ENCODE measurements around the gene GRID2. TPM values are rescaled to one million over a fixed set of nuclear protein-coding genes. Genes with fewer than 3 reads are reported as not detected.

The GRID2 gene
- total and polyA plus RNA-seq, 9 of the 15 experiments (the other 6 are each of a cell fraction or from before 2014, with no cell fraction given), result 0.04 TPM; not detected in 7

- in situ Hi-C loops (cut with MboI) (no loop called here), intact Hi-C loops (cut with micrococcal nuclease) (no loop called here)
- Histone ChIP-seq H3K4me3 (no peak overlapping the region), H3K4me2 (ENCODE audit: insufficient read depth, low read length) (no peak overlapping the region), H2AFZ (ENCODE audit: low read depth, low read length) (no peak overlapping the region), H3K9me1 (ENCODE audit: control insufficient read depth, insufficient read depth, low read length) (no peaks in the 10 kb centered on the region), H3K27me3 (ENCODE audit: control insufficient read depth in 2 of 2, insufficient read depth in 2 of 2, low read length in 2 of 2) (no peaks in the 10 kb centered on the region), H3K4me1 (replicated peaks in 1 of 2; ENCODE audit: control insufficient read depth in 2 of 2, insufficient read depth in 2 of 2, low read length in 2 of 2) (no peaks in the 10 kb centered on the region), H3K9ac (ENCODE audit: insufficient read depth in 1 of 2, low read depth in 2 of 2, low read length in 2 of 2) (no peak overlapping the region), H3K79me2 (ENCODE audit: control insufficient read depth, insufficient read depth, low read length) (no peaks in the 10 kb centered on the region), H3K9me3 (replicated peaks; ENCODE audit: control insufficient read depth, insufficient read depth, low read depth, low read length) (no peaks in the 10 kb centered on the region), H3K27ac (ENCODE audit: extremely low read depth, low read depth, low read length) (no peak overlapping the region), H4K20me1 (replicated peaks; ENCODE audit: control insufficient read depth, insufficient read depth, low read length) (no peaks in the 10 kb centered on the region), H3K36me3 (ENCODE audit: control insufficient read depth, insufficient read depth, low read length) (no peaks in the 10 kb centered on the region)
- FAIRE-seq (no peak), ATAC-seq (no peak), DNase-seq (ENCODE audit: extremely low read depth in 1 of 4, low spot score in 3 of 4) (no peak)
- WGBS (ENCODE audit: insufficient coverage, low coverage, missing lambda C conversion rate), result 0% methylated on average over 4 of the region's 4 CpGs
- TF ChIP-seq THAP7 (CRISPR knock-in tag; IDR thresholded peaks at IDR 0.05), result no peak
- TF ChIP-seq NCOA6 (IDR thresholded peaks at IDR 0.05), result no peak
- no peak for TF ChIP-seq POLR3A (IDR thresholded peaks at IDR 0.05; ENCODE audit: borderline replicate concordance, extremely low read depth, insufficient read depth, insufficient read length)
- ChIA-PET POLR2A (no interaction called here), CTCF (ENCODE audit: low intra/inter-chr PET ratio) (no interaction called here)
- no TSS peak for BruUV-seq (replicated peaks)
Measured at GRCh38 chr4:93809773-93810172, 1506.0 kb downstream of the GRID2 start.

GRCh38 chr4:93810340-93810992 lies 1506.7 kb downstream of the GRID2 start:
- H3K36me3 ChIP-seq (ENCODE audit: control insufficient read depth, insufficient read depth, low read length), result no peaks in the 10 kb centered on the region
- intact Hi-C loops (cut with micrococcal nuclease), result no loop called here
- H3K4me3 ChIP-seq, result no peak overlapping the region
- no peak for ATAC-seq
- in situ Hi-C loops (cut with MboI), result no loop called here
- no peak for FAIRE-seq
- H3K4me2 ChIP-seq (ENCODE audit: insufficient read depth, low read length), result no peak overlapping the region
- H3K9me1 ChIP-seq (ENCODE audit: control insufficient read depth, insufficient read depth, low read length), result no peaks in the 10 kb centered on the region
- no peaks in the 10 kb centered on the region for H3K9me3 ChIP-seq (replicated peaks; ENCODE audit: control insufficient read depth, insufficient read depth, low read depth, low read length)
- DNase-seq (ENCODE audit: extremely low read depth in 1 of 4, low spot score in 3 of 4), result no peak
- no peak overlapping the region for H3K9ac ChIP-seq (ENCODE audit: insufficient read depth in 1 of 2, low read depth in 2 of 2, low read length in 2 of 2)
- no peaks in the 10 kb centered on the region for H3K27me3 ChIP-seq (ENCODE audit: control insufficient read depth in 2 of 2, insufficient read depth in 2 of 2, low read length in 2 of 2)
- ChIA-PET POLR2A (no interaction called here), CTCF (ENCODE audit: low intra/inter-chr PET ratio) (no interaction called here)
- 0% methylated on average over 5 of the region's 5 CpGs for WGBS (ENCODE audit: insufficient coverage, low coverage, missing lambda C conversion rate)
- no peak overlapping the region for H3K27ac ChIP-seq (ENCODE audit: extremely low read depth, low read depth, low read length)
- no peaks in the 10 kb centered on the region for H4K20me1 ChIP-seq (replicated peaks; ENCODE audit: control insufficient read depth, insufficient read depth, low read length)
- H3K79me2 ChIP-seq (ENCODE audit: control insufficient read depth, insufficient read depth, low read length), result no peaks in the 10 kb centered on the region
- no TSS peak for BruUV-seq (replicated peaks)
- no peak overlapping the region for H2AFZ ChIP-seq (ENCODE audit: low read depth, low read length)
- H3K4me1 ChIP-seq (replicated peaks in 1 of 2; ENCODE audit: control insufficient read depth in 2 of 2, insufficient read depth in 2 of 2, low read length in 2 of 2), result no peaks in the 10 kb centered on the region
- TF ChIP-seq TAL1 (IDR thresholded peaks at IDR 0.05) (no peak), TCF3 (CRISPR knock-in tag; IDR thresholded peaks at IDR 0.05) (no peak), MAFG (tag; conservative IDR thresholded peaks at IDR 0.05) (no peak), THRB (CRISPR knock-in tag; conservative IDR thresholded peaks at IDR 0.05) (no peak), HEY1 (CRISPR knock-in tag; IDR thresholded peaks at IDR 0.05; ENCODE audit: borderline replicate concordance) (no peak), ZNF609 (CRISPR knock-in tag; IDR thresholded peaks at IDR 0.05; ENCODE audit: borderline replicate concordance) (no peak)
